Gastroesophageal sphincter (tissue), 4 donors: ENCODE data around the gene ZBTB7C. TPM values are rescaled to one million over a fixed set of nuclear protein-coding genes. Genes with fewer than 3 reads are reported as not detected.

ENCODE experiments used
- ATAC-seq: fragments of 150-250 bp; one replicate; pipeline ENCODE4 v1.9.1; 2016; ENCODE audit warnings: mild to moderate bottlenecking, moderate library complexity
- H3K27ac ChIP-seq, 4 donors: fragments of 200-600 bp; sonication (generic) in 3 of 4; 1 replicate in 3 of 4; 2 replicates in 1 of 4; pipeline ENCODE4 v1.5.1; 2016 to 2019
- H3K27me3 ChIP-seq: fragments of 200-600 bp; sonication (generic); one replicate; pipeline ENCODE4 v1.5.1; 2019
- H3K36me3 ChIP-seq, 2 donors: fragments of 200-600 bp; sonication (generic); one replicate each; pipeline ENCODE4 v1.5.1; 2019; ENCODE audit warnings: control low read depth in 1 of 2
- H3K4me1 ChIP-seq, 3 donors: fragments of 200-600 bp; sonication (generic); 1 replicate in 2 of 3; 2 replicates in 1 of 3; pipeline ENCODE4 v1.5.1; 2016 to 2019; ENCODE audit warnings: control low read depth in 2 of 3
- H3K4me3 ChIP-seq, 2 donors: fragments of 200-600 bp; sonication (generic); one replicate each; pipeline ENCODE4 v1.5.1; 2019; ENCODE audit warnings: mild to moderate bottlenecking in 1 of 2, moderate library complexity in 1 of 2
- H3K9me3 ChIP-seq, 3 donors: fragments of 200-600 bp; sonication (generic); one replicate each; pipeline ENCODE4 v1.5.1; 2017 to 2019; ENCODE audit warnings: control low read depth in 2 of 3
- CTCF ChIP-seq, 4 experiments: fragments of 200-600 bp in 2 of 4; fragments of 450-650 bp in 2 of 4; sonication (generic) in 1 of 4; IDR thresholded peaks; one replicate each; pipeline ENCODE4 v1.5.1; 2017 to 2019; ENCODE audit warnings: antibody characterized with exemption in 4 of 4, mild to moderate bottlenecking in 2 of 4, moderate library complexity in 2 of 4
- EP300 ChIP-seq: sonication (generic); formaldehyde crosslinking; IDR thresholded peaks from one replicate; pipeline ENCODE4 v1.6.1; 2017; ENCODE audit warnings: antibody characterized with exemption, mild to moderate bottlenecking
- POLR2A ChIP-seq, 2 donors: fragments of 450-650 bp; IDR thresholded peaks; one replicate each; pipeline ENCODE4 v1.6.1; 2017; ENCODE audit warnings: antibody characterized with exemption in 2 of 2, mild to moderate bottlenecking in 2 of 2, moderate library complexity in 1 of 2
- POLR2AphosphoS5 ChIP-seq: sonication (generic); formaldehyde crosslinking; IDR thresholded peaks from one replicate; pipeline ENCODE4 v1.6.1; 2017; ENCODE audit warnings: antibody characterized with exemption
- WGBS, 2 donors: methylation state at CpG; one replicate each; pipeline ENCODE4 v1.1.5; 2018; ENCODE audit warnings: low coverage in 1 of 2; 5-methylcytosine and 5-hydroxymethylcytosine counted together
- total RNA-seq, 4 donors: library from RNA; depleted of rRNA; stranded (reverse); fragments of >200 nt; gene quantifications; one replicate each; pipeline ENCODE4 v1.1.0, GENCODE V29; 2016

ZBTB7C gene
- total RNA-seq, 4 donors from 2014 or later, result 7.8 to 15.4 (median 11.8) TPM

- Histone ChIP-seq H3K9me3 (no peaks in the 10 kb centered on the region), H3K4me1 (peaks cover 0 to 12% (median 4%) of the 10 kb centered on the region in 3 donors), H3K36me3 (no peaks in the 10 kb centered on the region), H3K4me3 (no peak overlapping the region), H3K27ac (no peak overlapping the region), H3K27me3 (no peaks in the 10 kb centered on the region)
- WGBS, 2 donors, result 77 to 85% methylated on average over 5 to 6 of the region's 9 CpGs
- no peak for TF ChIP-seq EP300
- no peak for TF ChIP-seq CTCF (IDR thresholded peaks at IDR 0.05)
- TF ChIP-seq POLR2AphosphoS5, result no peak
- no peak for TF ChIP-seq POLR2A (IDR thresholded peaks at IDR 0.05)
- no peak for ATAC-seq
Measured at GRCh38 chr18:48215876-48216638, 193.1 kb downstream of the ZBTB7C start.

- Histone ChIP-seq H3K27ac (no peak overlapping the region), H3K36me3 (no peaks in the 10 kb centered on the region), H3K4me1 (peaks cover 0 to 12% (median 4%) of the 10 kb centered on the region in 3 donors), H3K4me3 (no peak overlapping the region), H3K9me3 (no peaks in the 10 kb centered on the region), H3K27me3 (no peaks in the 10 kb centered on the region)
- 89% methylated on average over 9 of the region's 9 CpGs; no CpG with 5 or more reads in 1 of the 2 donors for WGBS, 2 donors
- TF ChIP-seq EP300, result no peak
- no peak for TF ChIP-seq CTCF (IDR thresholded peaks at IDR 0.05)
- no peak for ATAC-seq
Measured at GRCh38 chr18:48213791-48214190, 195.4 kb downstream of the ZBTB7C start.

- Histone ChIP-seq H3K4me3 (no peak overlapping the region), H3K27me3 (no peaks in the 10 kb centered on the region), H3K9me3 (no peaks in the 10 kb centered on the region), H3K36me3 (no peaks in the 10 kb centered on the region), H3K27ac (no peak overlapping the region), H3K4me1 (no peaks in the 10 kb centered on the region)
- TF ChIP-seq POLR2A (IDR thresholded peaks at IDR 0.05) (no peak), CTCF (IDR thresholded peaks at IDR 0.05) (no peak), POLR2AphosphoS5 (no peak), EP300 (no peak)
- 39 to 63% methylated on average over 3 to 4 of the region's 4 CpGs for WGBS, 2 donors
- no peak for ATAC-seq
Measured at GRCh38 chr18:48208432-48209140, 200.6 kb downstream of the ZBTB7C start.

GRCh38 chr18:48207733-48208132, 201.4 kb downstream of the ZBTB7C start:
- Histone ChIP-seq H3K4me3 (no peak overlapping the region), H3K4me1 (no peaks in the 10 kb centered on the region), H3K9me3 (no peaks in the 10 kb centered on the region), H3K27me3 (no peaks in the 10 kb centered on the region), H3K36me3 (no peaks in the 10 kb centered on the region), H3K27ac (no peak overlapping the region)
- no peak for ATAC-seq
- WGBS, 2 donors, result 65 to 88% methylated on average over 2 of the region's 2 CpGs
- TF ChIP-seq EP300 (no peak), POLR2A (IDR thresholded peaks at IDR 0.05) (no peak), POLR2AphosphoS5 (no peak), CTCF (IDR thresholded peaks at IDR 0.05) (no peak)

GRCh38 chr18:48206887-48207286, 202.3 kb downstream of the ZBTB7C start:
- TF ChIP-seq EP300 (no peak), CTCF (IDR thresholded peaks at IDR 0.05) (no peak), POLR2A (IDR thresholded peaks at IDR 0.05) (no peak), POLR2AphosphoS5 (no peak)
- no peak for ATAC-seq
- whole genome bisulfite sequencing, 2 donors, result 86 to 93% methylated on average over 3 to 4 of the region's 4 CpGs
- H3K9me3 ChIP-seq, result no peaks in the 10 kb centered on the region
- no peaks in the 10 kb centered on the region for H3K36me3 ChIP-seq
- no peak overlapping the region for H3K4me3 ChIP-seq
- H3K27me3 ChIP-seq, result no peaks in the 10 kb centered on the region
- H3K27ac ChIP-seq, result no peak overlapping the region
- no peaks in the 10 kb centered on the region for H3K4me1 ChIP-seq
